Breast epithelium (tissue), 4 donors: ENCODE results near the gene TCF3. TPM values are rescaled to one million over a fixed set of nuclear protein-coding genes. Genes with fewer than 3 reads are reported as not detected.

Source experiments
- DNase-seq, 2 donors: peaks; one replicate each; pipeline ENCODE4 v3.0.0-alpha.2; 2019; ENCODE audit warnings: low spot score in 2 of 2
- H3K27ac ChIP-seq, 2 donors: fragments of 200-600 bp; sonication (generic) in 1 of 2; one replicate each; pipeline ENCODE4 v1.5.1; 2016 to 2019; ENCODE audit warnings: mild to moderate bottlenecking in 1 of 2
- H3K27me3 ChIP-seq, 2 donors: fragments of 200-600 bp; sonication (generic) in 1 of 2; one replicate each; pipeline versions ENCODE4 v1.5.1 to v1.6.0; 2017 to 2019; ENCODE audit warnings: control low read depth in 1 of 2, mild to moderate bottlenecking in 1 of 2
- H3K36me3 ChIP-seq: fragments of 200-600 bp; one replicate; pipeline ENCODE4 v1.5.1; 2019
- H3K4me1 ChIP-seq, 2 donors: fragments of 200-600 bp; sonication (generic); one replicate each; pipeline ENCODE4 v1.5.1; 2016 to 2019; ENCODE audit warnings: control low read depth in 1 of 2
- H3K4me3 ChIP-seq, 3 donors: fragments of 200-600 bp; sonication (generic); 1 replicate in 2 of 3; 2 replicates in 1 of 3; pipeline ENCODE4 v1.5.1; 2016 to 2019; ENCODE audit warnings: mild to moderate bottlenecking in 3 of 3, moderate library complexity in 2 of 3
- H3K9me3 ChIP-seq, 2 donors: fragments of 200-600 bp; sonication (generic) in 1 of 2; one replicate each; pipeline ENCODE4 v1.5.1; 2016 to 2019; ENCODE audit warnings: control low read depth in 1 of 2
- CTCF ChIP-seq, 3 donors: fragments of 450-650 bp; IDR thresholded peaks; one replicate each; pipeline ENCODE4 v1.5.1; 2016 to 2017; ENCODE audit warnings: antibody characterized with exemption in 3 of 3, mild to moderate bottlenecking in 3 of 3, moderate library complexity in 3 of 3
- POLR2A ChIP-seq: fragments of 450-650 bp; IDR thresholded peaks from one replicate; pipeline ENCODE4 v1.6.1; 2016; ENCODE audit warnings: antibody characterized with exemption, mild to moderate bottlenecking, moderate library complexity
- POLR2AphosphoS5 ChIP-seq, 3 donors: sonication (generic); formaldehyde crosslinking; IDR thresholded peaks; one replicate each; pipeline ENCODE4 v1.6.1; 2017; ENCODE audit warnings: antibody characterized with exemption in 3 of 3
- intact Hi-C: fragments of 100-400 bp; cut with DNase I; formaldehyde crosslinking; loops from one replicate; pipeline ENCODE4 v1.15.1; 2023; ENCODE audit warnings: low total_unique reads
- total RNA-seq, 3 donors: library from RNA; depleted of rRNA; stranded (reverse); fragments of >200 nt; gene quantifications; one replicate each; pipeline ENCODE4 v1.1.0, GENCODE V29; 2016

The TCF3 gene
- total RNA-seq, 3 donors from 2014 or later, result 38.6 to 45.3 (median 42.3) TPM

DNA sequence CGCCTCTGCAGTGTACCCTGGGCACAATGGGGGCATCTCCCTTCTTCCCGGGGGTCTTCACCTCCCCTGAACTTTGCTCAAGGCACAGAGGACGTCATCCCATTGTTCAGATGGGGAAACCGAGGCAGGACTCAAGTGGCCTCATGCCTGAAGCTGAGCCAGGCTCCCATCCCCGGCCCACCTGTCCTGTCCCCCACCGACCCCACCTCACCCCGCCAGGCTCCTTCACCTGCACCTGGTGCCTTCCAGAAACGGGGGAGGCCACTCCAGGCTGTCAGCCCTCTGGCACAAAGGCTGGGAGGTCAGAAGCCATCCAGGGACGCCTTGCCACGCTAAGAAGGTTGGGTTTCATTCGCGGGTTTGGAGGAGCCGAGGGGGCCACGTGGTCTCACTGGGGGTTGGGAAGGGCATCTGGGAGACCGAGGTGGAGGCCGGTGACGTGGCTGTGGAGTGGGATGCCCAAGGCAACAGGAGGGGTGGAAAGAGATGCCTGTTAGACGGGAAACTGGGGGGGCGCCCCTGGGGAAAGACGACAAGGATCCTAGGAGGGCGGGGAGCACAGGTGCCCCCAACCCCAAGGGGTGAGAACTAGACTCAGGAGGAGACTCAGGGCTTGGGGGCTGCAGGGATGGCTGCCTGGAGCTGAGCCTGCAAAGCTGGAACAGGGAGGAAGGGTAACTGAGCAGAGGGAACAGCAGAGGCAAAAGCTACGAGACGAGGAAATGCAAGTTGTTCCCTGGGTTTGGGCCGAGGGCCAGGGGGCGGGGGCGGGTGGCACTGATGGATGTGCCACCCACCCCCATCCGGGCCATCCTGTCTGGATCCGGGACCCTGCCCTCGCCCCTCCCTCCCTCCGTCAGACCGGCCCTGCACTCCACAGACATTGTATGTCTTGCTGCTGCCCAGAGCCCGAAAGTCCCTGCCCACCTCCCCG, 6.0 kb upstream of the TCF3 start:
- H3K9me3 ChIP-seq, result no peaks in the 10 kb centered on the region
- peak overlapping the region; percentile 62 to 69 for H3K27ac ChIP-seq
- no peaks in the 10 kb centered on the region for H3K27me3 ChIP-seq
- DNase-seq, result no peak
- no peak overlapping the region for H3K4me3 ChIP-seq
- no peaks in the 10 kb centered on the region for H3K4me1 ChIP-seq
- H3K36me3 ChIP-seq, result no peaks in the 10 kb centered on the region
- intact Hi-C loops, result no loop called here
- TF ChIP-seq CTCF (IDR thresholded peaks at IDR 0.05) (no peak), POLR2A (no peak), POLR2AphosphoS5 (IDR thresholded peaks at IDR 0.05) (no peak)

DNA sequence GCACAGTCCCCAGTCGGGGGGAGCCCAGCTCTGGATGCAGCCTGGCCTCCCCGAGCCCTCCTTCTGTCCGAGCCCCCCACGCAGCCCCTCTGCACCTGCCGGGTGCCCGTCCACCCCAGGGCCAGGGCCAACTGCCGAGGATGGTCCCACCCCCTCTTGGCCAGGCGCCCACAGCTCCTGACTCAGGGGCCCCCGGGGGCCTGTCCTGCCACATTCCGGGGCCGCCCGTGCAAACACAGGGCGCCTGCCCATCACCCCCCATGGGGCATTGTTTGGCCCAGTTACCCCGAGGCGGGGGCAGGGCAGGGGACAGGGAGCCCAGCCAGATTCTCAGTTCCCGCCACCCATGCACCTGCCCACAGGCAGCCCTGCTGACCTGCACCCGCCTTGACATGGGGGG, 5.3 kb upstream of the TCF3 start:
- peak overlapping the region; percentile 62 to 69 for H3K27ac ChIP-seq
- no peak for TF ChIP-seq POLR2AphosphoS5 (IDR thresholded peaks at IDR 0.05)
- TF ChIP-seq CTCF (IDR thresholded peaks at IDR 0.05), result no peak
- no peak for TF ChIP-seq POLR2A
- no peaks in the 10 kb centered on the region for H3K36me3 ChIP-seq
- H3K27me3 ChIP-seq, result no peaks in the 10 kb centered on the region
- no peak overlapping the region for H3K4me3 ChIP-seq
- H3K9me3 ChIP-seq, result no peaks in the 10 kb centered on the region
- intact Hi-C loops, result no loop called here
- peak; percentile 59 to 93 for DNase-seq
- H3K4me1 ChIP-seq, result no peaks in the 10 kb centered on the region

GRCh38 chr19:1656988-1657536, 4.6 kb upstream of the TCF3 start:
- Histone ChIP-seq H3K9me3 (no peaks in the 10 kb centered on the region), H3K27me3 (no peaks in the 10 kb centered on the region), H3K4me1 (no peaks in the 10 kb centered on the region), H3K4me3 (no peak overlapping the region), H3K36me3 (no peaks in the 10 kb centered on the region), H3K27ac (peak overlapping the region; percentile 62 to 69)
- no peak for DNase-seq
- TF ChIP-seq CTCF (IDR thresholded peaks at IDR 0.05) (no peak), POLR2A (no peak), POLR2AphosphoS5 (IDR thresholded peaks at IDR 0.05) (no peak)
- intact Hi-C loops, result no loop called here

DNA sequence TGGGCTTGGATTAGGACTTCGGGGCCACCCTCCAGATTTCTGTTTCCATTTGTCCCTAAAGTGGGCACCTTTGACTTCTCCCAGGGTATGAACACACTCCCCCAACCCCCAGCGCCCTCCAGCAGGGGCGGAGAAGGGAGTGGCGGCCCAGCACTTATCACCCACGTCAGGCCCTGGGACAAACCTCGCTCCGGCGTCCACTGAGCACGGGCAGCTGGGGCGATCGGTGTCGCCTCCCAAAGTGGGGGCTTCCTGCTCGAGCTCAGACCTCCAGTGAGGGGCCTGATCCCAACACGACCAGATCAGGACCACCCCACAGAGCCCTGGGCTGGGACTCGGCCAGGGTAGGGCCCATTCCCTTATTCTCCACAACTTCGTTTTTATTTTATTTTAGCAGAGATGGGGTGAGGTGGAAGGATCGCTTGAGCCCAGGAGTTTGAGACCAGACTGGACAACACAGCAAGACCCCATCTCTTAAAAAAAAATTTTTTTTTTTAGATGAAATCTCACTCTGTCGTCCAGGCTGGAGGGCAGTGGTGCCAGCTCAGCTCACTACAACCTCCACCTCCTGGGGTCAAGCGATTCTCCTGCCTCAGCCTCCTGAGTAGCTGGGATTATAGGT, 3.7 kb upstream of the TCF3 start:
- Histone ChIP-seq H3K27ac (no peak overlapping the region), H3K4me1 (peaks cover 0 to under 1% of the 10 kb centered on the region in 2 donors), H3K9me3 (no peaks in the 10 kb centered on the region), H3K36me3 (no peaks in the 10 kb centered on the region), H3K4me3 (no peak overlapping the region), H3K27me3 (no peaks in the 10 kb centered on the region)
- intact Hi-C loops, result no loop called here
- no peak for TF ChIP-seq POLR2A
- no peak for DNase-seq

- Histone ChIP-seq H3K27ac (peak overlapping the region in 1 of 2 donors; percentile 29), H3K9me3 (no peaks in the 10 kb centered on the region), H3K4me1 (peaks cover 4 to 5% of the 10 kb centered on the region in 2 donors), H3K36me3 (no peaks in the 10 kb centered on the region), H3K27me3 (no peaks in the 10 kb centered on the region), H3K4me3 (no peak overlapping the region)
- no peak for TF ChIP-seq POLR2A
- no peak for TF ChIP-seq POLR2AphosphoS5 (IDR thresholded peaks at IDR 0.05)
- no peak for TF ChIP-seq CTCF (IDR thresholded peaks at IDR 0.05)
- DNase-seq, result no peak
- intact Hi-C loops, result no loop called here
Observed at GRCh38 chr19:1655131-1655981, 2.9 kb upstream of the TCF3 start.
